ENCODE results near the gene LYAR. TPM values are rescaled to one million over a fixed set of nuclear protein-coding genes. Genes with fewer than 3 reads are reported as not detected.

The LYAR gene
- total RNA-seq, 1 experiment from 2014 or later = 37.5 TPM

DNA sequence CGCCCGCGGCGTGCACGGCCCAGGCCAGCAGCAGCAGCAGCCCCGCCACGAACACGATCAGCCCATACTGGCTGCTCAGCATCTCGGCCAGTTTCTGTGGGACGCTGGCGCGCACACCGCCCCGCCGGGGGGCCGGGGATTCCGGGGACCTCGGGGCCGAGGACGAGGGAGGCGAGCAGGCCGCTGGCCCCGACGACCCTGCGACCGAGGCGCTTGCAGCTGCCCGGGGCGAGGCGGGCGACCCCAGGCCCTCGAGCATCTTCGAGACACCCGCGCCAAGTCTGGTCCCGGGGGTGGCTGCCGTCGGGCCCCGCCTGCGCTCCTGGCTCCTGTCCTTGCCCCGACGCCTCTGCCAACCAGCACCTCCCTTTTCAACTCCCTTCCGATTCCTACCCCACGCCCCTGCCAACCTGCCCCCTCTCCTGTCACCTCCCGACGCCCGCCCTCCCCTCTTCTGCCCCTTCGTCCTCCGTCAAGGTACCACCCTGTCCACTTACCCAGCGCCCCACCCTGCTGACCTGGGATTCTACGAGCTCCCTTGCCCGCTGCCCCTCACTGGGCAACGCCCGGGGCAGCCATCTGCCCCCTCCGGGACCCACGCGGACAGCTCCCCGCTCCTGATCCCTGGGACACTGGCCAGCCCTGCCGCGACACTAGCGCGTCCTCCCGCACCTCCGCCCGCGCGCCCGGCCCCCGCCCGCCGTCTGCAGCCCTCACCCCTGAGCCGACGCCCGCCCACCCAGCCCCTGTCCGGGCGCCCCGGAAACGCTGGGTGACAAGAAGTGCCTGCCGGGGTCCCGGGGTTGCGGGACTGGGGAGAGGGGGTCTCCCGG lies 63.1 kb downstream of the LYAR start, which contains the start of gene OTOP1:
TSS of gene OTOP1 (minus strand) at position 324 of the 833 bp plus-strand sequence. CDS start at position 259, 65 bp downstream.
- DNase-seq = no peak
- H3K4me2 ChIP-seq (ENCODE audit: low read length) = no peak within 1 kb of the TSS
- H3K9me3 ChIP-seq (ENCODE audit: low read length) = no peaks in the 10 kb centered on the region
- no peaks in the 10 kb centered on the region for H3F3A ChIP-seq (ENCODE audit: low read length, unreplicated experiment)
- POLR2A ChIA-PET (ENCODE audit: unreplicated experiment) = no interaction called here
- H3K36me3 ChIP-seq (ENCODE audit: low read depth, low read length) = no peaks in the 10 kb centered on the region
- no peak within 1 kb of the TSS for H2AFZ ChIP-seq (ENCODE audit: low read length)
- H3K4me1 ChIP-seq (ENCODE audit: insufficient read depth, low read length) = no peaks in the 10 kb centered on the region
- TF ChIP-seq EZH2 (IDR thresholded peaks at IDR 0.05; ENCODE audit: low read length, unreplicated experiment) = no peak
- TF ChIP-seq, protein P1, sequence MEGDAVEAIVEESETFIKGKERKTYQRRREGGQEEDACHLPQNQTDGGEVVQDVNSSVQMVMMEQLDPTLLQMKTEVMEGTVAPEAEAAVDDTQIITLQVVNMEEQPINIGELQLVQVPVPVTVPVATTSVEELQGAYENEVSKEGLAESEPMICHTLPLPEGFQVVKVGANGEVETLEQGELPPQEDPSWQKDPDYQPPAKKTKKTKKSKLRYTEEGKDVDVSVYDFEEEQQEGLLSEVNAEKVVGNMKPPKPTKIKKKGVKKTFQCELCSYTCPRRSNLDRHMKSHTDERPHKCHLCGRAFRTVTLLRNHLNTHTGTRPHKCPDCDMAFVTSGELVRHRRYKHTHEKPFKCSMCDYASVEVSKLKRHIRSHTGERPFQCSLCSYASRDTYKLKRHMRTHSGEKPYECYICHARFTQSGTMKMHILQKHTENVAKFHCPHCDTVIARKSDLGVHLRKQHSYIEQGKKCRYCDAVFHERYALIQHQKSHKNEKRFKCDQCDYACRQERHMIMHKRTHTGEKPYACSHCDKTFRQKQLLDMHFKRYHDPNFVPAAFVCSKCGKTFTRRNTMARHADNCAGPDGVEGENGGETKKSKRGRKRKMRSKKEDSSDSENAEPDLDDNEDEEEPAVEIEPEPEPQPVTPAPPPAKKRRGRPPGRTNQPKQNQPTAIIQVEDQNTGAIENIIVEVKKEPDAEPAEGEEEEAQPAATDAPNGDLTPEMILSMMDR (conservative IDR thresholded peaks at IDR 0.05; ENCODE audit: low read depth, low read length) = no peak
- TF ChIP-seq EZH2phosphoT487 (IDR thresholded peaks at IDR 0.05; ENCODE audit: borderline replicate concordance, low read length) = no peak
- ATAC-seq = no peak
- peaks cover 17% of the 10 kb centered on the region for H3K27me3 ChIP-seq (ENCODE audit: low read length)
- intact Hi-C loops (cut with micrococcal nuclease) = no loop called here
- no peaks in the 10 kb centered on the region for H3K9me2 ChIP-seq (replicated peaks; ENCODE audit: low read length)
- H3K9ac ChIP-seq (ENCODE audit: low read length) = no peak within 1 kb of the TSS
- no peaks in the 10 kb centered on the region for H4K20me1 ChIP-seq (ENCODE audit: low read length)
- BruUV-seq (replicated peaks) = no TSS peak
- H3K4me3 ChIP-seq (ENCODE audit: low read length) = no peak within 1 kb of the TSS
- H3K27ac ChIP-seq (ENCODE audit: low read length) = no peak within 1 kb of the TSS
- CTCF ChIA-PET = no interaction called here
- no peaks in the 10 kb centered on the region for H3K79me2 ChIP-seq (ENCODE audit: low read length)

GRCh38 chr4:4225915-4226605 lies 63.9 kb downstream of the LYAR start:
- Histone ChIP-seq H2AFZ (ENCODE audit: low read length) (no peak overlapping the region), H3F3A (ENCODE audit: low read length, unreplicated experiment) (no peaks in the 10 kb centered on the region), H3K79me2 (ENCODE audit: low read length) (no peaks in the 10 kb centered on the region), H3K4me1 (ENCODE audit: insufficient read depth, low read length) (no peaks in the 10 kb centered on the region), H3K9me3 (ENCODE audit: low read length) (no peaks in the 10 kb centered on the region), H3K9ac (ENCODE audit: low read length) (no peak overlapping the region), H4K20me1 (ENCODE audit: low read length) (no peaks in the 10 kb centered on the region), H3K27ac (ENCODE audit: low read length) (no peak overlapping the region), H3K27me3 (ENCODE audit: low read length) (peaks cover 17% of the 10 kb centered on the region), H3K36me3 (ENCODE audit: low read depth, low read length) (no peaks in the 10 kb centered on the region), H3K4me2 (ENCODE audit: low read length) (no peak overlapping the region), H3K9me2 (replicated peaks; ENCODE audit: low read length) (no peaks in the 10 kb centered on the region), H3K4me3 (ENCODE audit: low read length) (no peak overlapping the region)
- TF ChIP-seq EZH2 (IDR thresholded peaks at IDR 0.05; ENCODE audit: low read length, unreplicated experiment) (no peak), EZH2phosphoT487 (IDR thresholded peaks at IDR 0.05; ENCODE audit: borderline replicate concordance, low read length) (no peak)
- TF ChIP-seq, protein P1 (conservative IDR thresholded peaks at IDR 0.05; ENCODE audit: low read depth, low read length) = no peak
- no peak for ATAC-seq
- ChIA-PET CTCF (no interaction called here), POLR2A (ENCODE audit: unreplicated experiment) (no interaction called here)
- BruUV-seq (replicated peaks) = no TSS peak
- intact Hi-C loops (cut with micrococcal nuclease) = no loop called here
- DNase-seq = no peak

Other genes starting within 250 kb of the LYAR start
- not detected in 2 replicates for gene OTOP1, start 63.2 kb downstream of the LYAR start, total RNA-seq (2014; rRNA removed)
- 4.7 and 10.1 TPM in 2 replicates for gene TMEM128, start 41.9 kb downstream of the LYAR start, total RNA-seq (2014; rRNA removed)
- 1.1 and 3.2 TPM in 2 replicates for gene ZBTB49, start 97 bp upstream of the LYAR start, total RNA-seq (2014; rRNA removed)
- gene NSG1, start 96.9 kb upstream of the LYAR start, total RNA-seq (2014; rRNA removed) = not detected in 2 replicates